ENCODE data around the gene DLG5. TPM values are rescaled to one million over a fixed set of nuclear protein-coding genes. Genes with fewer than 3 reads are reported as not detected.

Gene DLG5
- total RNA-seq, 1 experiment from 2014 or later, result 69.7 TPM

DNA sequence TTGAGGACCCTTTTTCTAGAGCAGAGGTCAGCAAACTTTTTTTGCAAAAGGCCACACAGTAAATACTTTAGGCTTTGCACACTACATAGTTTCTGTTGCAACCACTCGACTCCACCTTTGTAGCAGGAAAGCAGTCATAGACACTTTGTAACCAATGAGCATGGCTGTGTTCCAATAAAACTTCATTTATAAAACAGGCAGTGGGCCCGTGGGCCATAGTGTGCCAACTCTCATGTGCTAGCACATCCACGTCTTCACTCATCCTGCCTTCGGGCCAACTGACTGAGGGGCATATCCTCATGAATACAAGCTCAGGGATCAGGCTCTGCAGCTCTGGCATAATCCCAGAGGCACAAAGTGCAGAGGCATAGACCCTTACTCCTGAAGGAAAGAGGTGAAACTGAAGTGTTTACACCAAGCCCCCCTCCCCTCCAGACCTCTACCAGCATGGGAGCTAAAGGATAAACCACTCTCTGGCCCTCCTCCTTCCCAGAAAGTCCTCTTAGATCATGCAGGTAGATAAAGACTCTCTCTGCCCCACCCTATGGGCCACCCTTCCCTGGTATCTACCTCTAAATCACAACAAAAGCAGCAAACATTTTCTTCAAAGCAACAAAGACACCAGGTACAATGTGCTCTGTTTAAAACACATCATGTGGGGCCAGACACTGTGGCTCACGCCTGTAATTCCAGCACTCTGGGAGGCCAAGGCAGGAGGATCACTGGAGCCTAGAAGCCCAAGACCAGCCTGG is 71.0 kb downstream of the DLG5 start:
- TF ChIP-seq, protein P1, sequence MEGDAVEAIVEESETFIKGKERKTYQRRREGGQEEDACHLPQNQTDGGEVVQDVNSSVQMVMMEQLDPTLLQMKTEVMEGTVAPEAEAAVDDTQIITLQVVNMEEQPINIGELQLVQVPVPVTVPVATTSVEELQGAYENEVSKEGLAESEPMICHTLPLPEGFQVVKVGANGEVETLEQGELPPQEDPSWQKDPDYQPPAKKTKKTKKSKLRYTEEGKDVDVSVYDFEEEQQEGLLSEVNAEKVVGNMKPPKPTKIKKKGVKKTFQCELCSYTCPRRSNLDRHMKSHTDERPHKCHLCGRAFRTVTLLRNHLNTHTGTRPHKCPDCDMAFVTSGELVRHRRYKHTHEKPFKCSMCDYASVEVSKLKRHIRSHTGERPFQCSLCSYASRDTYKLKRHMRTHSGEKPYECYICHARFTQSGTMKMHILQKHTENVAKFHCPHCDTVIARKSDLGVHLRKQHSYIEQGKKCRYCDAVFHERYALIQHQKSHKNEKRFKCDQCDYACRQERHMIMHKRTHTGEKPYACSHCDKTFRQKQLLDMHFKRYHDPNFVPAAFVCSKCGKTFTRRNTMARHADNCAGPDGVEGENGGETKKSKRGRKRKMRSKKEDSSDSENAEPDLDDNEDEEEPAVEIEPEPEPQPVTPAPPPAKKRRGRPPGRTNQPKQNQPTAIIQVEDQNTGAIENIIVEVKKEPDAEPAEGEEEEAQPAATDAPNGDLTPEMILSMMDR (IDR thresholded peaks at IDR 0.05; ENCODE audit: insufficient read depth in 1 of 2, low read depth in 1 of 2, low read length in 1 of 2, severe bottlenecking in 1 of 2, unreplicated experiment in 1 of 2), result no peak
- H3K4me1 ChIP-seq, result peaks cover 13% of the 10 kb centered on the region
- peaks cover 19% of the 10 kb centered on the region for H3K4me1 Mint-ChIP-seq (ENCODE audit: low read depth, unreplicated experiment)
- no peak overlapping the region for H3K4me3 Mint-ChIP-seq (ENCODE audit: unreplicated experiment)
- POLR2A ChIA-PET, result no interaction called here
- CTCF ChIA-PET, result no interaction called here
- H3K27me3 ChIP-seq (replicated peaks; ENCODE audit: control insufficient read depth, insufficient read depth, low read length), result no peaks in the 10 kb centered on the region
- no peaks in the 10 kb centered on the region for H3K9me3 ChIP-seq
- intact Hi-C loops (cut with micrococcal nuclease; ENCODE audit: unreplicated experiment), result loop anchor here (2.0 kb wide), 1 partner anchor 33 kb away; no protein-coding TSS in a partner anchor
- H3K36me3 ChIP-seq (ENCODE audit: control insufficient read depth, insufficient read depth, low read length), result peaks cover 6% of the 10 kb centered on the region
- H3K36me3 Mint-ChIP-seq (ENCODE audit: insufficient read depth, unreplicated experiment), result peaks cover 55% of the 10 kb centered on the region
- no peaks in the 10 kb centered on the region for H3K9me3 Mint-ChIP-seq (ENCODE audit: unreplicated experiment)
- H3K27me3 Mint-ChIP-seq (ENCODE audit: insufficient read depth, unreplicated experiment), result no peaks in the 10 kb centered on the region
- peak overlapping the region; percentile 1 for H3K27ac Mint-ChIP-seq (ENCODE audit: unreplicated experiment)
- BruUV-seq (replicated peaks), result no TSS peak
- no peak overlapping the region for H3K4me3 ChIP-seq (ENCODE audit: low read depth, low read length)
- DNase-seq, result no peak

DNA sequence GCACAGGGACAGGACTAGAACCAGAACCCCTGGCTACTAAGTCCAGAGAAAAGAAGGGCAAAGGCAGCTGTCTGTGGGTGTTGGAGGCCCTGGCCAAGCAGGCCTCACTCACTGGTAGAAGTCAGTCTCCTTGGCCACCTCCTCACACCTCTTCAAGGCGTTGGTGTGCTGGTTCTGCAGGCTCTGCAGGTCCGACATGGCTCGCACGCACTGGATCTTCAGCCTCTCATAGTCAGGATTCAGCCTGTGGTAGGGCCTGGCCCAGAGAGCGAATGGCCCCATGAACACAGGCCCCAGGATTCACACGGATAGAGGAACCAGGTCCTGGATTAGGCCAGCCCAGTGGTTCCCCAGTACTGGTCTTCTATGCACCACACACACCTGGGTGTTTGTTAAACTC is 72.4 kb downstream of the DLG5 start:
- Histone ChIP-seq H3K4me1 (peaks cover 23% of the 10 kb centered on the region), H3K4me3 (ENCODE audit: low read depth, low read length) (no peak overlapping the region), H3K36me3 (ENCODE audit: control insufficient read depth, insufficient read depth, low read length) (peaks cover 6% of the 10 kb centered on the region), H3K9me3 (no peaks in the 10 kb centered on the region), H3K27me3 (replicated peaks; ENCODE audit: control insufficient read depth, insufficient read depth, low read length) (no peaks in the 10 kb centered on the region)
- H3K4me1 Mint-ChIP-seq (ENCODE audit: low read depth, unreplicated experiment), result peaks cover 34% of the 10 kb centered on the region
- no TSS peak for BruUV-seq (replicated peaks)
- peaks cover 57% of the 10 kb centered on the region for H3K36me3 Mint-ChIP-seq (ENCODE audit: insufficient read depth, unreplicated experiment)
- H3K9me3 Mint-ChIP-seq (ENCODE audit: unreplicated experiment), result no peaks in the 10 kb centered on the region
- H3K27me3 Mint-ChIP-seq (ENCODE audit: insufficient read depth, unreplicated experiment), result no peaks in the 10 kb centered on the region
- CTCF ChIA-PET, result no interaction called here
- intact Hi-C loops (cut with micrococcal nuclease; ENCODE audit: unreplicated experiment), result no loop called here
- TF ChIP-seq, protein P1 (IDR thresholded peaks at IDR 0.05; ENCODE audit: insufficient read depth in 1 of 2, low read depth in 1 of 2, low read length in 1 of 2, severe bottlenecking in 1 of 2, unreplicated experiment in 1 of 2), result no peak
- POLR2A ChIA-PET, result no interaction called here
- no peak overlapping the region for H3K27ac Mint-ChIP-seq (ENCODE audit: unreplicated experiment)
- no peak for DNase-seq
- no peak overlapping the region for H3K4me3 Mint-ChIP-seq (ENCODE audit: unreplicated experiment)

DNA sequence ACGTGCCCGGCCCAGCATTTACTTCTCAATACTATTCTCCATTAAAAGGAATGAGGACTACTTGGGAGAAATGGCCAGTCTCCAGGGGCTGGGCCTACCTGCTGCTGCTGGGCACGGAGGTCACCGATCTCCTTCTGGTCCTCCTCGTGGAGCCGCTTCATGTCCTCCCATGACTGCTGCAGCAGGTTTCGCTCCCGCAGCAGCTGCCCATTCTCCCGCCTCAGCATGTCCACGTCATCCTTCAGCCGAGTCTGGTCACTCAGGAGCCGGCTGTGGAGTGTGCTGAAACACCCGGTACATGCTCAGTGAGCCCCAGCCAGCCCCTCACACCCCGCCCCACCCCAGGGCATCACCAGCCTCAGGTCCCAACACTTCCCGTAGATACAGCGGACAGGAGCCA is 73.3 kb downstream of the DLG5 start:
- no peak overlapping the region for H3K4me3 ChIP-seq (ENCODE audit: low read depth, low read length)
- intact Hi-C loops (cut with micrococcal nuclease; ENCODE audit: unreplicated experiment), result no loop called here
- Mint-ChIP-seq H3K4me3 (ENCODE audit: unreplicated experiment) (no peak overlapping the region), H3K36me3 (ENCODE audit: insufficient read depth, unreplicated experiment) (peaks cover 60% of the 10 kb centered on the region), H3K4me1 (ENCODE audit: low read depth, unreplicated experiment) (peaks cover 41% of the 10 kb centered on the region), H3K9me3 (ENCODE audit: unreplicated experiment) (no peaks in the 10 kb centered on the region), H3K27ac (ENCODE audit: unreplicated experiment) (no peak overlapping the region), H3K27me3 (ENCODE audit: insufficient read depth, unreplicated experiment) (no peaks in the 10 kb centered on the region)
- no peaks in the 10 kb centered on the region for H3K9me3 ChIP-seq
- H3K27me3 ChIP-seq (replicated peaks; ENCODE audit: control insufficient read depth, insufficient read depth, low read length), result no peaks in the 10 kb centered on the region
- no peak for DNase-seq
- peaks cover 31% of the 10 kb centered on the region for H3K4me1 ChIP-seq
- TF ChIP-seq, protein P1 (IDR thresholded peaks at IDR 0.05; ENCODE audit: insufficient read depth in 1 of 2, low read depth in 1 of 2, low read length in 1 of 2, severe bottlenecking in 1 of 2, unreplicated experiment in 1 of 2), result no peak
- CTCF ChIA-PET, result no interaction called here
- H3K36me3 ChIP-seq (ENCODE audit: control insufficient read depth, insufficient read depth, low read length), result peaks cover 6% of the 10 kb centered on the region
- BruUV-seq (replicated peaks), result no TSS peak
- POLR2A ChIA-PET, result no interaction called here

Data from Caco-2 (cell line).